Activated CD4-positive, CD25-positive, alpha-beta regulatory T cell (primary cell): ENCODE results near the gene DOLK.

ENCODE experiments used
- DNase-seq, 4 experiments: peaks; one replicate each; lab custom pipeline; 2025; lab: John Stamatoyannopoulos, UW

DOLK gene

DNA sequence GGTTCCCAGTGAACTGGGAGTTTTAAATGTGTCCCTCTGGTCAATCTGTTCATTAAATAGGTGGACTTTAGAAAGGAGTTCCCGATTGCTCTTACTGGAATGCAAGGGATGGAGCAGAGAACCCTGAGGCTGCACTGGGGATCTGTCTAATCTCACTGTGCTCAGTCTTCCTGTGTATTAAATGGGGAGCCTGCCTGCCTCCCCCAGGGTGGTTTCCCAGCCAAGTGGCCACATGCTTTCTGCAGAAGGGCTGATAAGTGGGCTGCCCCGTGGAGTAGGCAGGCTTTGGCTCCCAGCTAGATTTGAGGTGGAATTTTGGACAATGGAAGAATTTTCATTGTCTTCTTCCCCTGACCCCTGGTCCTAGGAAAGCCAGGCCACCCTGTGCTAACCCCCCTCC lies 40.7 kb downstream of the DOLK start:
- DNase-seq = no peak

DNA sequence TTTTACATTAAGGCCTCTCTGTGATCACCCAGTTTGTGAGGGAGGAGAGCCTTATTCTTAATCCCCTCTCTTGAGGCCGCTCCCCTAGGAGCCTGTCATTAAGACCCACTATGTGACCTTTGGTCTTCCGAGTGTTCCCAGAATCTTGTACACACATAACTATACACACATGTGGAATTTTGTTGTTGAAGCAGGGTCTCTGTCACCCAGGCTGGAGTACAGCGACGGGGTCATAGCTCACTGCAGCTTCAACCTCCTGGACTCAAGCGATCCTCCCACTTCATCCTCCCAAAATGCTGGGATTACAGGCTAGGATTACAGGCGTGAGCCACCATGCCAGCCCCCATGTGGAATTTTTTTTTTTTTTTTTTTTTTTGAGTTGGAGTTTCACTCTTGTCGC lies 41.4 kb downstream of the DOLK start:
- DNase-seq = no peak

GRCh38 chr9:128903871-128904620 lies 43.4 kb downstream of the DOLK start:
- no peak for DNase-seq

DNA sequence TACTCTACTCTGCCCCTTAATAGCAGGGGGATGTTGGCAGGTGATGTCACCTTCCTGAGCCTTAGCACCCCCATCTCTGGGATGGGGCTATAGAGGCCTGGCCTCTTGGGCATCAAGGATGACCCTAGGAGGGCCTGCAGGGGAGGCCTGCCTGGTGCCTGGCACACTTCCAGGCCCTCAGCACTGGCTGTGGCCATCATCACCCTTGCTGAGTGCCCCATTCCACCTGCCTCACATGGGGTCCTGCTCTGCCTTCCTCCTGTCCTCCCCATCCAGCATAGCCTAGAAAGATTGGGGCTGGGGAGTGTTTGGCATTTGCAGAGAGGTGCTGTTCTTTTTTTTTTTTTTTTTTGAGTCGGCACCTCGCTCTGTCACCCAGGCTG lies 44.3 kb downstream of the DOLK start:
- no peak for DNase-seq

DNA sequence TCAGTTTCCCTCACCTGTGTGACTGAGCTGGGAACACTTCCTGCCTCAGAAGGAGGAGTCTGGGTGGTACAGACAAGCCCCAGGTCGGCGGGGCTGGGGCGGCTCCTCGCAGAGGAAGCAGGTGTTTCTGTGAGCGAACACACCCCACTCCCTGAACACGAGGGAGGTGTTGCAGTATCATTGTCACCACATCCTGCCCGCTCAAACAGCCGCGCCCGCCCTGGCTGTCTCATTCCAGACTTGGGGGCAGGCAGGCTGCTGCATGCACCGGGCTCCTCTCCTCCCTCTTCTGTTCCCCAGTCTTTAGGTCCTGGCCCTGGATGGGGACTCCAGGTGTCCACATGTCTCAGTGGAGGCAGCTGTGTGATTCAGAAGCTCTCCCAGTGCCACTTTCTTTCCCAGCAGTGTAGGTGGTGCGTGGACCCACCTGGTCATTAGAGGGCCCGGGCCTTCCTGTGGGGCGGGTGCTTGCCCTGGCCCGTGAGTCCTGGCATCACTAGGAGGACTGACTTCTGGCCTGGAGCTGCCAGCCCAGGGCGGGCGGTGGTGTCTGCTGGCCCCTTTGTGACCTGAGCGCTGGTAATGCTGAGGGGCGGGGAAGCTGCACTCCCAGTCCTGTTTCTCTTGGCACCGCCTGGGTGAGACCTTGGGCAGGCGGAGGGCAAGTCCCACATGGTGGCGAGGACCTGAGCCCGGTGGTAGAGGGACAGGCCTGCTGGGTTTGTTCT lies 44.9 kb downstream of the DOLK start:
- DNase-seq = peak; percentile 52 to 88 (median 75)

GRCh38 chr9:128901822-128902221 lies 45.6 kb downstream of the DOLK start:
- no peak for DNase-seq

- DNase-seq = no peak
Measured at GRCh38 chr9:128901379-128901778, 46.0 kb downstream of the DOLK start.

DNA sequence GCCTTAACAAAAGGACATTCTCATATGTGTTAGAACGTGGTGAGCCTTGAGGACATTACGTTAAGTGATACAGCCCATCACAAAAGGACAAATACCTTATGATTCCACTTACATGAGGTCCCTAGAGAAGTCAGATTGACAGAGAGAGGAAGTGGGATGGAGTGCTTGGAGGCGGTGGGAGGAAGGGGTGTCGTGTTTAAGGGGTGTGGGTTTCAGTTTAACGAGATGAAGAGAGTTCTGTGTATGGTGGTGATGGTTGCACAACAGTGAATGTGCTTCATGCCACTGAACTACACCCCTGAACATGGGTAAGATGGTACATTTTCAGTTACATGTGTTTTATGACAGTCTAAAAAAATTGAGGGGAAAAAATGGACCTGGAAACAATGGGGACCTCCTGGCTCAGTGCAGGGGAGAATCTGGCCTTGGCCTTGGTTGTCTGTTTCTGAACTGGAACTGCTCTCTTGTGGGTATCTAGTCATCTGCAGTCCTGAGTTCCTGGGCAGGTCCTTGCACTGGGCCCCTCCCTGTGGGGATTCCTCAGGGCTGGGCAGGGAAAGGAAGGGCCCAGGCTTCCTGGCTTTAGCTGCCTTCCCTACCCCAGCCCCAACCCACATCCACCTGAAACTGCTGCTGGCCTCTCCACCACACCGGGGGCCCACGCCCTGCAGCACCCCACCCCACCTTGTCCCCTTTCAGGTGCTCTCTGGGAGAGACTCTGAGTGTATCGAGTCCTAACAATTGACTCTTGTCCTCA lies 47.7 kb downstream of the DOLK start:
- no peak for DNase-seq

- no peak for DNase-seq
Measured at GRCh38 chr9:128898845-128899565, 48.4 kb downstream of the DOLK start.

DNA sequence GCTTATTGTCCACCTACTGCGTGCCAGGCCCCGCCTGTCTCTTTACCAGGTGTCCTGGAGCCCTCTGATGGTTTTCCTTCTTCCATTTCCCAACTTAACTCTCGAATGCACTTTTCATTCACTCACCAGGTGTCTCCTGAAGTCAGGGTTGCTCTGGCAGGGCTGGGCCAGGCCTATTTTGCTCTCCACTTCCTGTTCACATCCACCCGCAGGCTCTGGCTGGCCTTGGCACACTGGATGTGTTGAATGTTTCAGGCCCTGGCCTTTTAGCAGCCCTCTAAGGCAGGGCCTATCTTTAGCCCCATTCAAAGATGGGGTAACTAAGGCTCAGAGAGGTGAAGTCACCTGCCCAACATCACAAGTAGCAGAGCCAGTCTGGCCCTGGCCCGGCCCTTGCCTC lies 49.0 kb downstream of the DOLK start:
- DNase-seq = no peak

GRCh38 chr9:128895556-128895955 lies 51.8 kb downstream of the DOLK start:
- no peak for DNase-seq
